Stimulated activated CD8-positive, alpha-beta memory T cell treated with anti-CD3 and anti-CD28 coated beads, Interleukin-15, amount 100 ng/mL, for 24 hours (primary cell): ENCODE measurements around the gene NSFL1C.
"Not testable (repeated sequence)": the region's sequence is repeated elsewhere in the genome, so short reads cannot be mapped to it uniquely, and the experiment has no call there.

Source experiments
- DNase-seq: peaks from one replicate; pipeline ENCODE4 v3.0.0-alpha.2; 2020; ENCODE audit warnings: low read depth

NSFL1C gene

GRCh38 chr20:1466211-1467081 lies at the start of gene NSFL1C:
TSS of gene NSFL1C (minus strand) at chr20:1466849. CDS start at chr20:1466824, 25 bp downstream.
- DNase-seq, result peak; percentile 99

DNA sequence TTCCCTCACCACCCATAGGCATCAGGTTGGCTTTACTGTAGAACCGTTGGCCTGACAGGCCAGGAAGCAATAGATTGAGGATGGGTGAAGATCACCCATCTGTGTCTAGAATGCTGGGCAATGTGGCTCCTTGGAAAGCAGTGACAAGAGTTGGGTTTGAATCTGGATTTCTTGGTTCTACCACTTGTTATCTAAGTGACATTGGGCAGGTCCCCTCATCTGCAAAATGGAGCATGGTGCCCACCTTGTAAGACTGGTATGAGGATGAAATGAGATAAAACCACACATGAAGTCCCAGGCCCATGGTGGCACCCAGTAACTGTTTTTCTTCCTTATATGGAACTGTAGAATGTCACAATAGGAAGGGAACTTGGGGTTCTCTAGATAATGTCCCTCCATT lies 47.2 kb upstream of the NSFL1C start:
- DNase-seq, result no peak

GRCh38 chr20:1509237-1509636 lies 42.6 kb upstream of the NSFL1C start:
- no peak for DNase-seq

GRCh38 chr20:1508574-1508973 lies 41.9 kb upstream of the NSFL1C start:
- no peak for DNase-seq

DNA sequence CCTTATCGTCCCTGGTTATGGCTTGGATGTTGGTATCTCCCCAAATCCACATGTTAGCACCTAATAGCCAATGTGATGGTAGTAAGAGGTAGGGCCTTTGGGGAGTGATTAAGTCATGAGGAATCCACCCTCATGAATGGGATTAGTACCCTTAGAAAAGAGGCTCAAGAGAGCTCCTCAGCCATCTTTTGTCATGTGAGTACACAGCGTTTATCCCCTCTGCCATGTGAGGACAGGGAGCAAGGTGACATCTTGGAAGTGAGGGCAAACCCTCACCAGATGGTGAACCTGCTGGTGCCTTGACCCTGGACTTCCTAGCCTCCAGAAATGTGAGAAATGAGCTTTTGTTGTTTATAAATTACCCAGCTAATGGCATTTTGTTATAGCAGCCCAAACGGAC lies 40.6 kb upstream of the NSFL1C start:
- DNase-seq, result no peak

DNA sequence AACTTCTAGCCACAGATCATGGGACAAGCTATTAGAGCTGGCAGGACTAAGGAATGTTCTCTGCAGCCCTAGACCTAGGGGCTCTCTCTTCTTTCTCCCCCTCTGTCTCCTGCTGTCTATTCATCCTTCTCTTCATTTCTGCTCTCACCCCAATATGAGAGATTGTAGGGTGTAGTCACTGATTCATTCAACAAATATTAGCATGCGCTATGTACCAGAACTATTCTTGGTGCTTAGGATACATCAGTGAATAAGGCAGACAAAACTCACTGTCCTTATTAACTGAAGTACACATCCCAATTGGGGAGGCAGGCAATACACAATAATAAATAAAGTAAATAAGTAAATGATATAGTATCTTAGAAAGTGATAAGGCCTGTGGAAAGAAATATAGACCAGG lies 39.2 kb upstream of the NSFL1C start:
- DNase-seq, result no peak

- no peak for DNase-seq
These were observed 38.7 kb upstream of the NSFL1C start for GRCh38 chr20:1505361-1505760.

DNA sequence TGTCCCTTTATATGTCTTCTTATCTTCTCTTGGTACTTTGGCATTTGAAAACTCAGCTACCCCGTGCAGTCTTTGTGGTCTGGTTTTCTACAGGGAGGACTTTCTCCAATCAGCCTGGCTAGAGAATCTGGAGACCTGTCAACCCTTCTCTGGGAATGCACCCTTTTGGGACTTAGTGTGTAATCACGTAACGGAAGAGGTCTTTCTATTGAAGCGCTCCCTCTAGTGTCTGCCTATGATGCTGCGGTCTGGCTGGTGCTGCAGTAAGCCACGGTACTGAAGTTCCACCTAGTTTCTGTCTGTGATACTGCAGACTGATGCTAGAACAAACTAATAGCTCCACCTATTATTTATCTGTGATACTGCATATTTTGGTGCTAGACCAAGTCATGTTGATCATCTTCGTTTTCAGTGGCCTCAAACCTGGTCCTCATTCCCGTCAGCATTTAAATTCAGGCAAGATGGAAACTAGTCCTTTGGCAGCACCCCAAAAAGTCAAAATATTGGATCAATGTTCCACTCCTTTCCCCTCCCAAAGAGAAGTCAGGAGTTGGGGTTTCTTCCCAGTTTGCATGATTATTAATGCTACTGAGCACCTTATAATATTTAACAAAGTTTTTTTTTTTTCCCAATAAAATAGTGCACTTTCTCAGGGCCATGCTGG lies 37.0 kb upstream of the NSFL1C start:
- no peak for DNase-seq

- no peak for DNase-seq
These were observed 33.8 kb upstream of the NSFL1C start for GRCh38 chr20:1500496-1500895.

DNA sequence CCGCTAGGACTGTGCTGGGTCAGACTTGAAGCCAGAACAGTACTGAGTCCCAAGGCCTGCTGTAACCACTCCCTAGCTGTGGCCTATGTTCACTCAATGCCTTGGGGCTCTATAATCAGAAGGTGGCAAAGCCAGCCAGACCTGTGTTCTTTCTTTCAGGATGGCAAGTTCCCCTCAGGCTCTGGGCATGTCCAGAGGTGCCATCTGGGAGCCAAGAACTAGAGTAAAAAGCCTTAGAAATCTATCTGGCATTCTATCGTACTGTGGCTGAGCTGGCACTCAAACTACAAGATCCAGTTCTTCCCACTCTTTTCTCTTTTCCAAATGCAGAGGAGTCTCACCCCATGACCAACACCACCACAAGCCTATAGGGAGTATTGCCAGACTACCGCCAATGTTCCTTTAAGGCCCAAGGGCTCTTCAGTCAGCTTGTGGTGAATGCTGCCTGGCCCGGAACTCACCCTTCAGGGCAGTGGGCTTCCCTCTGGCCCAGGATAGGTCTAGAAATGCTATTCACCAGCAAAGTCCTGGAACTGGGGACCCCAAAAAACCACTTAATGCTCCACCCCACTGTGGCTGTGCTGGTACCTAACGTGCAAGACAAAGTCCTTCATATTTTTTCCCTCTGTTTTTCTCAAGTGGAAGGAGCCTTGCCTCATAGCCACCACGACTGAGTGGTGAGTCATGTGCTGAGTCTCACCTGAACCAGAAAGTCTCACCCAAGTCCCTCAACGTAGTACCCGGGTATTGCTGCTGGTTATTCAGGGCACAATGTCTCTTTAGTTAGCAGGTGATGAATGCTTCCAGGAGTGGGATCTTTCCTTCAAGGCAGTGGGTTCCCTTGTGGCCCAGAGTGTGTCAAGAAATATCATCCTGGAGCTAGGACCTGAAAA lies 33.1 kb upstream of the NSFL1C start:
- no peak for DNase-seq

DNA sequence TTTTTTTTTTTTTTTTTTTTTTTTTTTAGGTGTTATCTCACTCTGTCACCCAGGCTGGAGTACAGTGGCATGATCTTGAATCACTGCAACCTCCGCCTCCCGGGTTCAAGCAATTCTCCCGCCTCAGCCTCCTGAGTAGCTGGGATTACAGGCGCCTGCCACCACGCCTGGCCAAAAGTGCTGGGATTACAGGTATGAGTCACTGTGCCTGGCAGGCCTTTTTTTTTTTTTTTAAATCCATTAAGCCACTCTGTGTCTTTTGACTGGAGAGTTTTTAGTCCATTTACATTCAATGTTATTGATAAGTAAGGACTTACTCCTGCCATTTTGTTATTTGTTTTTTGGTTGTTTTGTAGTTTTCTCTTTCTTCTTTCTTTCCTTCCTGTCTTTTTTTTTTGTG lies 30.7 kb upstream of the NSFL1C start:
- DNase-seq, result not testable (repeated sequence)

DNA sequence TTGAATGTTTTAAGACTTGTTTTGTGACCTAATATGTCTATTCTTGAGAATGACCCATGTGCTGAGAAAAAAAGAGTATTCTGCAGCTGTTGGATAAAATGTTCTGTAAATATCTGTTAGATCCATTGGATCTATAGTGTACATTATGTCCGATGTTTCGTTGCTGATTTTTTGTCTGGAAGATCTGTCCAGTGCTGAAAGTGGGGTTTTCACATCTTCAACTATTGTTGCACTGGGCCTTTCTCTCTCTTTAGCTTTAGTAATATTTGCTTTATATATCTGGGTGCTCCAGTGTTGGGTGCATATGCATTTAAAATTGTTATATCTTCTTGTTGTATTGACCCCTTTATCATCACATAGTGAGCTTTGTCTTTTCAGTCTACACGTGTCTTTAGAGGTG lies 30.3 kb upstream of the NSFL1C start:
- DNase-seq, result no peak

DNA sequence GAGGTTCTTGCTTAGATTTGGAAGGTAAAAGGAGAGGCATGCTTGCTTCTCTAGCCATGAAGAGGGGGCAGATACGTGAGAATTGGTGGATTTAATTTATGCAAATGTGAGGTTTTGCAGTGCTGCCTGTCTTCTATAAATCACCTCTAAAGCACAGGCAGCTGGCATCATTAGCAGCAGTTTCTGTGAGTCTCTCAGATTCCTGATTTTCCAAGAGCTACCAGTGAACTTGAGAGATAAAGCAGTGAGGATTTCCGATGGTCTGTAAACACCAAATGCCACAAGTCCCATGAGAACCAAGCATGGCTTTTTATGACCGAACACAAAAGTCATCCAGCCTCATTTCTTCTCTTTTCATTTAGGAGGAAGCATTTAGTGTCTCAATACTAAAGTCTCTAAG lies 27.8 kb upstream of the NSFL1C start:
- DNase-seq, result no peak

- no peak for DNase-seq
These were observed 26.9 kb upstream of the NSFL1C start for GRCh38 chr20:1493536-1493935.

DNA sequence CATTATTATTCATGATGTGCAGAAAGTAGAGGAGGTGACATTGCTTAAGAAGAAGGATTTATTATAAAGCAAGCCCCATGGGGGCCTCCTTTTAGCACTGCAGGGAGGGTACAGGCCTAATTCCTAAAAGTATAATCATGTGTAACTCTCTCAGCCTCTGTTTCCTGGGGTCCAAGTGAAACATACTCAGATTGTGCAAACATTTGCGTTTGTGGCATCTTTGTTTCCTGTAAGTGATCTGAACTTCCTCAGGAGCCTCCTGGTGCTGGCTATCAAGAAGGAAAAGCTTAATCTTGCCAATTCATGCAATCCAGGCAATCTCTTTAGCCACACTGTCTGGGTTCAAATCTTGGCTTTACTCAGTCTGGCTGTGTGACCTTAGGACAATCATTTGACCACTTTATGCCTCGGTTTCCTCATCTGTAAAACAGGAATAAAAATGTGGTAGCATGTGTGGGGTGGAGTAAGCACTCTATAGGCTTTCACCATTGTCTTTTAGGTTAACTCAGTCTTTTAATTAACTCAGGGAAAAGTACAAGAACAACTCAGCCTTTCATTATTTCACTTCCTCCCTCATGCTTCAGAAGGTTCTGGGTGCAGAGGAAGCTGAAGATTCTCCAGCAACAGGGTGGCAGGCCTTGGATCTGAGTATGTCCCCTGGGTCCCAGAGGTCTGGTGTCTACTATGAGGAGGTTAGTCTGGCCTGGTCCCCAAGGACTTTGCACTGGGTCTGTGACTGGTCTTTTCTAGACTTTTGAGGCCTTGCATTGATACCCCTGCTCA lies 25.4 kb upstream of the NSFL1C start:
- DNase-seq, result no peak

DNA sequence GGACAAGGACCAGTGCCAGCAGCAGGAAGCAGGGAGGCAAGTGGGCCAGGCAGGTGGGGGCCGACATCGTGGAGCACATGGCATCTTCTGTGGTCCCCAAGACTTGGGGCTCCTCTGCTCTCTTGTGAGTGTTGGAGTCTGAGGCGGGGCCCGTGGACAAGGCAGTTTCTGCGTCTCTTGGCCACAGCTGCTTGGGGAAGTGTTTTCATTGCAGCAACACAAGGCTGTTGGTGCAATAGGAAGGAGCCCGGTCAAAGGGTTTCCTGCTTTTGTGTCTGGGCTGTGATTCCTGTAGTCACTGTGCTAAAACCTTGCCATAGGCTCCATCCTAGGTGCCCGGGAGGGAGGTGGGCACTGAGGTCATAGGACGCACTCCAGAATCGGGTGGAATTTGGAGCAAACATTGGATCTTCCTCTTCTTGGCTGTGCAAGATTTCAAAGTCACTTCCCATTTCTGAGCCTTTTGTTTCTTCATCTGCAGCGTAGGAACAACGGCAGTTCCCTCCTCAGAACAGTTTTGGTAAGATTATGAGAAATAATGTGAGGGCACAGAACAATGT lies 24.7 kb upstream of the NSFL1C start, which contains the start of gene SIRPB2:
TSS of gene SIRPB2 (minus strand) at position 140 of the 560 bp plus-strand sequence. CDS start at position 79, 61 bp downstream.
- DNase-seq, result no peak

DNA sequence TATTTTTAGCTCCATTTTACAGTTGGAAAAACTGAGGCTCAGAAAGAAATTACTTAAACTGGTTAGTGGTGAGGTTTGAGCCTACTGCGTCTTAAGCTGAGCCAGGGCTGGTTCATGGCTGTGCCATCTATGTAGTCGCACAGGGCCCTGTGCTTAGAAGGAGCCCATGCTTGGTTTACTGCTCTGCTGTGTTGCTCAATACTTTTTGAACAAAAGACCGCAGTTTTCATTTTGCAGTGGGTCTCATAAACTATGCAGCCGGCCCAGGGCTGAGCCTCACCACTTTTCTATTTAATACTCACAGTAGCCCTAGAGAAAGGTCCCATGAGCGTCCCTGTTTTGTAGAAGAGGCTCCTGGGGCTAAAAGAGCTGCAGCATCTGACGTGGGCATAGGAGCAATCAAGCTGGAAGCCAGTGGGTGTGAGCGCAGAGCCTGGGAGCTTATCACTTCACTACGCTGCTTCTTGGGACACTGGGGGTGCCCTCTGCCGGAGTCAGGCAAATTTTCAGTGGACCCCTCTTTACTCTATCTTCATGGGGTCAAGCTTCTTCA lies 24.1 kb upstream of the NSFL1C start:
- no peak for DNase-seq

DNA sequence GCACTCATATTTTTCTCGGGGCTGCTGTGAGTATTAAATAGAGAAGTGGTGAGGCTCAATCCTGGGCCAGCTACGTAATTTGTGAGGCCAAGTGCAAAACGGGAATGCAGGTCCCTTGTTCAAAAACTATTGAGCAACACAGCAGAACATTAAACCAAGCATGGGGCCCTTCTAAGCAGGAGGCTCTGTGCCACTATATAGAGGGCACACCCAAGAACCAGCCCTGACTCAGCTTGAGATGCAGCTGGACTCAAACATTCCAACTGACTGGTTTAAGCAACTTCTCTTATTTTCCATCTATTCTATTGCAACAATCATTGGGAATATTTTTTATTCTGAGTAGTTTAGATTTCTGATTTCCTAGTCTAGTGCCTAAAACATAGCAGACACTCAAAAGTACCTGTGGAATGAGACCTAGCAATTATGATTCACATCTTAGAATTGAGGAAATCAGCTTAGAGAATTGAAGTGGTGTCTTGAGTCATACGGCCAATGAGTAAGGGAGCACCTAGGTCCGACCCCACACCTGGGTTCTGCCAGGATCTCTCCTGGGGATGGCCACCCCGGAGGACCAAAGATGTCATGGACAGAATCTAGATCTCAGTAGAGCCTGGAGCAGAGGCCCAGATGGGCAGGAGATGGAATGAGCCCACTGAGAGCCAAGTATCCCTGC lies 23.3 kb upstream of the NSFL1C start:
- DNase-seq, result no peak

GRCh38 chr20:1489325-1489724 lies 22.7 kb upstream of the NSFL1C start:
- DNase-seq, result no peak

- no peak for DNase-seq
These were observed 19.9 kb upstream of the NSFL1C start for GRCh38 chr20:1486566-1486965.
